Neutrophil (primary cell): ENCODE results near the gene HMCN1.
A peak's percentile ranks its signal among the peaks of the same experiment; 100 is the strongest.

ENCODE experiments used
- H3K27ac ChIP-seq: fragments of 200-600 bp; sonication (generic); 2 replicates; pipeline ENCODE4 v1.5.1; 2016; ENCODE audit warnings: mild to moderate bottlenecking, moderate library complexity
- H3K27me3 ChIP-seq: fragments of 200-600 bp; sonication (generic); 2 replicates; pipeline ENCODE4 v1.6.0; 2016; ENCODE audit warnings: mild to moderate bottlenecking
- H3K36me3 ChIP-seq: fragments of 200-600 bp; sonication (generic); 2 replicates; pipeline ENCODE4 v1.5.1; 2017
- H3K4me1 ChIP-seq, 2 experiments: fragments of 200-600 bp in 1 of 2; sonication (generic) in 1 of 2; 1 replicate in 1 of 2; 2 replicates in 1 of 2; pipeline versions ENCODE4 v1.5.1 to v1.6.1; 2013 to 2016; ENCODE audit warnings: low read depth in 1 of 2, low read length in 1 of 2, mild to moderate bottlenecking in 1 of 2, moderate library complexity in 1 of 2; ENCODE audit not compliant: control insufficient read depth in 1 of 2, insufficient read depth in 1 of 2
- H3K4me3 ChIP-seq, 2 experiments: fragments of 200-600 bp in 1 of 2; sonication (generic) in 1 of 2; 1 replicate in 1 of 2; 2 replicates in 1 of 2; pipeline ENCODE4 v1.5.1; 2013 to 2016; ENCODE audit warnings: low read depth in 1 of 2, low read length in 1 of 2, mild to moderate bottlenecking in 1 of 2, moderate library complexity in 1 of 2
- H3K9me3 ChIP-seq: fragments of 200-600 bp; sonication (generic); 2 replicates; pipeline ENCODE4 v1.5.1; 2016
- TF ChIP-seq, protein P1 (sequence below): fragments of 200-600 bp; sonication (generic); IDR thresholded peaks from 2 replicates; pipeline ENCODE4 v1.5.1; 2016; ENCODE audit warnings: antibody characterized with exemption

HMCN1 gene

DNA sequence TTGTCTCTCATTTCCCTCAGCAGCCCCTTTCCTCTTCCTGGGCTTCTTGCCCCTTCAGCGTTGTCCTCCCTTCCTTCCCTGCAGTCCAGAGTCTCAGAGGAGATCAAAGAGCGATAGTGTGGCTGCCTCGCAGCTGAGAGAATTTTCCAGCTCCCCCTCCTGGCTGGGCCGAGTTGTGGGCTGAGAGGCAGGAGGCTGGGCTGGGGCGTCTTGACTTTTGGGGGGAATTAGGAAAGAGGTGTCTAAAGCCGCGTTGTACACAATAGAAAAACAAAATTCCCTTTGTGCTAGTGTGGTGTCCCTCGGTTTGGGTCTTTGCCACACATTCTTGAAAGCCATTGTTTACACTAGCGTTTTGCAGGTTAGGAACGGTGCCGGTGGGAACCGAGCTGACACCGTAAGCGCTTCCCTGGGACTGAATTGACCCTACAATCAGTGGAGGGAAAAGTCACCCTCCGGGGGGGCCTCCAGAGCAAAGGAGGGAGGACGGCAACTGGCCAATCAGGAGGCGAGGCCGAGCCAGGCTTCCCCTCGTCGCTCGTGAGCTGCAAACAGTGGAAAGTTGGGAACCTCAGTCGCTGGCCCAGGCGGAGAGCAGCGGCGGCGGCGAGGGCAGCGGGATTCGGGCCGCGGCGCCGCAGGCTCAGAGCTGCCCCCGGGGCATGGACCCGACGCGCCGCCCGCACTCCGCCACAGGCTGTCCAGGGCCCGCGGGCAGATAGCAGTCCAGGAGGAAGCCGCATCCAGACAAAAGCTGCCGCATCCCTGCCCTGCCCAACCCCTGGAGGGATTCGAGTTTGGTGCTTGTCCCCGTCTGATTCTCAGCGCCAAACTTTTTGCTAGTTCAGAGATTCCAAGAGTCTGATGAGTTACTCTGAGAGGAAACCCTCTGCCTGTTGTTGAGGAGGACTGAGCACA, at the start of gene HMCN1:
Gene HMCN1 (plus strand): TSS at position 574 of the 918 bp plus-strand sequence. CDS start 389 bp downstream, outside the sequence.
- H3K4me3 ChIP-seq = peak within 1 kb of the TSS; percentile 19 to 50

DNA sequence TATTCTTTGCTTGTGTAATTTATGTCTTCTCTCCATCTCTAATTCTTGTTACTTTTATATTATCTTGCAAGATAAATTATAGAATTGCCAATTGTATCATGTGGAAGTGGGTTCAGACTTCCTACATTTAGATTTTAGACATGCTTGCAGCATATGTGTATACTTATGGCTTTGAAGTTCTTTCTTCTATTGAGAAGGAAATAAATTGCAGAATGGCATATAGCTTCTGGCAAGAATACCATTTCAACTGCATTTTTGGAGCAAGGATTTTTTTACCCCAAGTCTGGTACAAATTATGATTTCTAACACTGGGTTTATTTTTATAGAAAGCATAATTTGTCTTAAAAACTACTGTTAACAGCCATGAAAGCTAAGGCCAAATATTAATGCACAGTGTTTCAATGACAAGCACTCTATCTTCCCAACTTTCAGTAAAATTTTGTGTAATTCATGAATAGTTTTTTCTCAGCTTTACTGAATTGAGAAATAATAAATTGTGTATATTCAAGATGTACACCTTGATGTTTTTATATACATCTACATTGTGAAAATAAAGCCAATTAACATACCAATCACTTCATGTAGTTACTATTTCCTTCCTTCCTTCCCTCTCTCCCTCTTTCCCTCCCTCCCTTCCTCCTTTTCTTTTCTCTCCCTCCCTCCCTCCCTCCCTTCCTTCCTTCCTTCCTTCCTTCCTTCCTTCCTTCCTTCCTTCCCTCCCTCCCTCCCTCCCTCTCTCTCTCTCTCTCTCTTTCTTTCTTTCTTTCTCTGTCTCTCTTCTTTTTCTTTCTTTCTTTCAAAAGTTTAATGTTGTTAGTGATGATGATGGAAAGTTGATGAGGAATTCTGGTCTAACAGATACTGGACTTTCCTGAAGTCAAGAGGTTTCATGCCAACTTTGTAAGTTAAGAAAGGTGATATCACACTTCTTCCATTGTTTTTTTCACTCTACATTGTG, 47.1 kb upstream of the HMCN1 start:
- Histone ChIP-seq H3K36me3 (no peaks in the 10 kb centered on the region), H3K9me3 (no peaks in the 10 kb centered on the region), H3K27ac (no peak overlapping the region), H3K4me1 (no peaks in the 10 kb centered on the region), H3K4me3 (no peak overlapping the region), H3K27me3 (no peaks in the 10 kb centered on the region)
- TF ChIP-seq, protein P1, sequence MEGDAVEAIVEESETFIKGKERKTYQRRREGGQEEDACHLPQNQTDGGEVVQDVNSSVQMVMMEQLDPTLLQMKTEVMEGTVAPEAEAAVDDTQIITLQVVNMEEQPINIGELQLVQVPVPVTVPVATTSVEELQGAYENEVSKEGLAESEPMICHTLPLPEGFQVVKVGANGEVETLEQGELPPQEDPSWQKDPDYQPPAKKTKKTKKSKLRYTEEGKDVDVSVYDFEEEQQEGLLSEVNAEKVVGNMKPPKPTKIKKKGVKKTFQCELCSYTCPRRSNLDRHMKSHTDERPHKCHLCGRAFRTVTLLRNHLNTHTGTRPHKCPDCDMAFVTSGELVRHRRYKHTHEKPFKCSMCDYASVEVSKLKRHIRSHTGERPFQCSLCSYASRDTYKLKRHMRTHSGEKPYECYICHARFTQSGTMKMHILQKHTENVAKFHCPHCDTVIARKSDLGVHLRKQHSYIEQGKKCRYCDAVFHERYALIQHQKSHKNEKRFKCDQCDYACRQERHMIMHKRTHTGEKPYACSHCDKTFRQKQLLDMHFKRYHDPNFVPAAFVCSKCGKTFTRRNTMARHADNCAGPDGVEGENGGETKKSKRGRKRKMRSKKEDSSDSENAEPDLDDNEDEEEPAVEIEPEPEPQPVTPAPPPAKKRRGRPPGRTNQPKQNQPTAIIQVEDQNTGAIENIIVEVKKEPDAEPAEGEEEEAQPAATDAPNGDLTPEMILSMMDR = no peak

More for the DNA sequence above, at the start of gene HMCN1:
- Histone ChIP-seq H3K27ac (no peak within 1 kb of the TSS), H3K27me3 (peaks cover 89% of the 10 kb centered on the region), H3K36me3 (no peaks in the 10 kb centered on the region), H3K4me1 (peaks cover 17 to 20% of the 10 kb centered on the region in 2 experiments), H3K9me3 (no peaks in the 10 kb centered on the region)
- TF ChIP-seq, protein P1 = no peak

DNA sequence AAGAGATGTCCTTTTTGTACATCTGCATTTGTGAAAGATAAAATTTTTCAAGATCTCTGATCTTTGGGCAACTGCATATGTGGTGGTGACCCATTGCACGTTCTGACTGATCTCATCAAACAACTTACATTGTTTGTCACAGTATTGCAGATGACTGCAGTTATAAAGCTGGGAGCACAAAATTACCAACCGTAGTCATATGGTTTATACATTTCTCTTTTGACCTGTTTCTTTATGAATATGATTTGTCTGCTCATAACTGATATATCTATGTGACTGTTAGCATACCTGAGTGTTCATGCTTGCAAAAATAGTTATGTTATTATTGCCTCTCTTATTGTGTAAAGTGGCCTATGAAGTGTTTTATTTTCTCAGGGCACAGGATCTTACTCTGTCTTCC, 43.7 kb upstream of the HMCN1 start:
- peaks cover 20 to 25% of the 10 kb centered on the region in 2 experiments for H3K4me1 ChIP-seq
- H3K27ac ChIP-seq = no peak overlapping the region
- no peaks in the 10 kb centered on the region for H3K27me3 ChIP-seq
- H3K36me3 ChIP-seq = no peaks in the 10 kb centered on the region
- TF ChIP-seq, protein P1 = no peak
- H3K9me3 ChIP-seq = no peaks in the 10 kb centered on the region
- no peak overlapping the region for H3K4me3 ChIP-seq

DNA sequence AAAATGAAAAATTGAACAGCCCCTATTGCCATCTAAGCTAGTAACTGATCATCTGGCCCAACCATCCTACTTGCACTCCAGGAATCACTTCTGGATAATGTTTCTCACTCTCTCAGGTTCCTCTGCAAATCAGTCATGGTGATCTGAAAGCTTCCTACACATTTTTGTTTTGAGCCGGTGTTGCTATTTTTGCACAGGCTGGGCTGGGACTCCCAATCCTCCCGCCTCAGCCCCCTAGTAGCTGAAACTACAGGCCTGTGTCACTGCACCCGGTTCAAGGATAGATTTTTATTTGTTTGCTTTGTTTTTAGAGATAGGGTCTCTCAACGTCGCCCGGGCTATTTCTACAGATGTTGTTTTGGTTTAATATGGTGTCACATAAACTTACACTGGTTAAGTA, 40.5 kb upstream of the HMCN1 start:
- H3K36me3 ChIP-seq = no peaks in the 10 kb centered on the region
- H3K4me3 ChIP-seq = peak overlapping the region; percentile 50 to 54
- H3K9me3 ChIP-seq = no peaks in the 10 kb centered on the region
- H3K27me3 ChIP-seq = no peaks in the 10 kb centered on the region
- peaks cover 20 to 25% of the 10 kb centered on the region in 2 experiments for H3K4me1 ChIP-seq
- H3K27ac ChIP-seq = peak overlapping the region; percentile 92
- TF ChIP-seq, protein P1 = no peak

DNA sequence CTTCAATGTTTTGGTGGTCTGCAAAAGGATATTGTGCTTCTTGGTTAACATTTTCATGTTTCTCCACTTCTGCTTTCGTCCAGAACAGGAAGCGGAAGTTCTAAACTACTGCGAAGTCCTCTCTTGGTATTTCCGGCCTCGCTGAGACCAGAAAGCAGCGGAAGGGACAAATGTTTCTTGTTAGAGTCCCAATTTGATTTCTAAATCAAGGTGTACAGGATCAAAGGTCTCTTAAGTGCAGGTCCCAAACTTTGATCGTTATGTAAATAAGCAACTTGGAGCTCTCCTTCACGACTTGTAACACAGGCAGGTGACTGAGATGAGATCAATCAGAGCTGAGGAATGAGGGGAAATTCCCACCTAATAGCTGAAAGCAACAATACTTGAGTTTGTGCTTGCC, 40.1 kb upstream of the HMCN1 start:
- peak overlapping the region; percentile 92 for H3K27ac ChIP-seq
- peaks cover 20 to 25% of the 10 kb centered on the region in 2 experiments for H3K4me1 ChIP-seq
- no peaks in the 10 kb centered on the region for H3K9me3 ChIP-seq
- no peaks in the 10 kb centered on the region for H3K27me3 ChIP-seq
- TF ChIP-seq, protein P1 = no peak
- H3K36me3 ChIP-seq = no peaks in the 10 kb centered on the region
- peak overlapping the region; percentile 50 to 54 for H3K4me3 ChIP-seq
